GM19043 (cell line): Measurements from ENCODE around the gene KIAA0513.
"Not testable (repeated sequence)": the region's sequence is repeated elsewhere in the genome, so short reads cannot be mapped to it uniquely, and the experiment has no call there.

ENCODE experiments used
- ATAC-seq: cut with Tn5 transposase; IDR thresholded peaks from one replicate; pipeline ENCODE4 v1.9.1; 2021; ENCODE audit warnings: low read depth; ENCODE audit not compliant: unreplicated experiment

The KIAA0513 gene

DNA sequence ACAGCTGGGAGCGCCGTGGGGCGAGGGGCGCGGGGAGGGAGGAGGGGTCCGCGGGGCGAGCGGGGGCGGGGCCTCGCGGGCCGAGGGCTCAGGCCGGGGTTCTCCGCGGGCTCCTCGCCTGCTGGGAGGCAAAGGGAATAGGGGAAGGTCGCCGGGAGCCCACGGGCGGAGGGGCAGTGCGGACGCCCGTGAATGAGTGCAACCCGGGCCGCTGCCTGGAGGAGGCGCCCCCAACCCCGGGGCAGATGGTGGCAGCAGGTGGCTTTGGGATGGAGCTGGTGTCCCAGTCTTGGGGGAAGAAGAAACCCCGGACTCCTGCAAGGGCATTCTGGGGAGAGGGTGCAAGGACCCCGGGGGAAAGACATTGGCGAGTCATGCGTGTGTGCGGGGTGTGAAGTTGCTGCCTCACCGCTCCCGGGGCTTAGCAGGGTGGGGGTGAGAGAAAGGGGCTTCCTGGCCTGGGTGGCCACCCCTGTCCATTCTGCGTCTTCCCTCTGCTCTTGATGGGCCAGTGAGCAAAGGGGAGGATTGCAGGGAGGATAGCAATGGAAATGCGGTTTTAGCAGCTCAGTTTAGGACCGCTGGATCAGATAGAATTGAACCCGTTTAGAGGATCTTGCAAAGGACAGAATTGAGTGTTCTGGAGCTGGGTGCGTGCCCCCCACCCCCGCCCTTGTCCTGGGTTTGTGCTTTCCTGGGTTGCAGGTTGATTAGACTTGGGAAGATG is 526 bp downstream of the KIAA0513 start:
- no peak for ATAC-seq

GRCh38 chr16:85028685-85029407 is 1.3 kb downstream of the KIAA0513 start:
- ATAC-seq = peak; percentile 45

GRCh38 chr16:85029408-85029784 is 1.8 kb downstream of the KIAA0513 start:
- no peak for ATAC-seq

- ATAC-seq = no peak
These were observed 2.4 kb downstream of the KIAA0513 start for GRCh38 chr16:85029981-85030401.

DNA sequence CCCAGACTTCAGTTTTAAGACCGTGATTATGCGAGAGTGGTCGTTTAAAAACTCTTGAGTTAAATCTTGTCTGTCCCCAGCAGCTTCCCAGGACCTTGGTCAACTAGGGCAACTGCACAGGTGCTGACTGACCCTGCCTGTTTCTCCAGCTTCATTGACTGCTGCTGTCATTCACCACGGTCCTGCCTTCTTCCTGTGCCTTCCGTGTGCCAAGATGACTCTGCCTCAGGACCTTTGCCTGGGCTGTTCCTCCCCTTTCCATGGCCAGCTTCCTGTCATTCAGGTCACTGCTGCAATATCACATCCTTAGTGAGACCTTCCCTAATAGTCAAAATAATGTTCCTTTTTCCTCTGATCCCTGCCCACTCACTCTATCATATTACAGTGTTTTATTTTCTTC is 3.9 kb downstream of the KIAA0513 start:
- ATAC-seq = no peak

GRCh38 chr16:85032187-85032586 is 4.6 kb downstream of the KIAA0513 start:
- not testable (repeated sequence) for ATAC-seq

GRCh38 chr16:85033171-85033570 is 5.6 kb downstream of the KIAA0513 start:
- ATAC-seq = no peak

- no peak for ATAC-seq
These were observed 7.2 kb downstream of the KIAA0513 start for GRCh38 chr16:85034591-85035433.

- ATAC-seq = no peak
These were observed 8.8 kb downstream of the KIAA0513 start for GRCh38 chr16:85036236-85037049.

- no peak for ATAC-seq
These were observed 9.4 kb downstream of the KIAA0513 start for GRCh38 chr16:85037050-85037410.

DNA sequence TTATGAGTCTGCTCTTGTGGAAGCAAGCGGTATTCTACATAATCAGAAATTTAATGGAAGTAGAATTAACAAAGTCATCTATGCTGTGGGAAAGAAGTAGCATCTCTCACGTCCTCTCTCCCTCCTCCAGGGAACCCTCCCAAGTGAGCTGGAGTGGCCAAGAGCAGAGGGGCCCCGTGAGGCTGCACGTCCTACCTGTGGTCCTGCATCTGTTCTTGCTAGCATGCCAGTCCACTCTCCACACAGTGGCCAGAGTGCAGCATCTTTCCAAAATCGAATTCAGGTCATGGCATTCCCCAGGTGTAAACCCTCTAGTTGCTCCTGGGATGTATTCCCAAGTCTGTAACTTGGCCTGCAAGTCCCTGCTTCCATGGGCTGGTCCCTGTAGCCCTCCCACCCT is 10.1 kb downstream of the KIAA0513 start:
- ATAC-seq = no peak

DNA sequence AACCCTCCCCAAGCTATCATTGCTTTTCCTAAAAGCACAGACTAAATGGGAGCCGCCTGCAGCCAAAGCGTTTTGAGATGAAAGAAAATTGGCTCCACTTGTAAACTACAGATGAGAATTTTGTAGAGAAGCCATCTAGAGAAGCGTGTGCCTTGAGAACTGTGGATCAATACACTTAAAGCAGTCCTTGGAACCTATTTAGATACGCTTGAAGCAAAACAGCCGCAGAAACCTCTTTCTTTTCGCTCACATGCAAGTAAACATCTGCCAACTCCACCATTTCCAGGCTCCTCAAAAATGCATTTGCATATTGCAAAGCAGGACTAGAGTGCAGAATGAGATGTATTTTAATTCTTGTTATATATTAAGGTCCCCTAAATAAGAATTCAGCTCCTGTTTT is 13.1 kb downstream of the KIAA0513 start:
- no peak for ATAC-seq

GRCh38 chr16:85041219-85042166 is 13.9 kb downstream of the KIAA0513 start:
- no peak for ATAC-seq

DNA sequence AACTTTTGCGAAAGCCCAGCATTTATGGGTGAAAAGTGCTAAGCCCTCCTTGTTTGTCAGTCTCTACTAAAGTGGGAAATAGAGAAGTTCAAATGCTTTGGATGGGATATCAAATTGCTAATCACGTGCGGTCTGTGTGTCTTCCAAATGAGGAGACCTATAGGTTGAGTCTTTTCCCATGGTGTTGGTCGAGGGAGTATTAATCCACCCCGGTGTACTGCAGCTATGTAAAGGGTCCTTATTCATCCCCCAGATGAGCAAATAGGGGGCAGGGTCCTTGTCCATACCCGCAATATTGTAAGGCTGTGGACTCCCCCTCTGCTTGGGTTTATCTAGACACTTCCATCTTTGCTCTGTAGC is 14.6 kb downstream of the KIAA0513 start:
- no peak for ATAC-seq

- no peak for ATAC-seq
These were observed 15.0 kb downstream of the KIAA0513 start for GRCh38 chr16:85042606-85043005.

DNA sequence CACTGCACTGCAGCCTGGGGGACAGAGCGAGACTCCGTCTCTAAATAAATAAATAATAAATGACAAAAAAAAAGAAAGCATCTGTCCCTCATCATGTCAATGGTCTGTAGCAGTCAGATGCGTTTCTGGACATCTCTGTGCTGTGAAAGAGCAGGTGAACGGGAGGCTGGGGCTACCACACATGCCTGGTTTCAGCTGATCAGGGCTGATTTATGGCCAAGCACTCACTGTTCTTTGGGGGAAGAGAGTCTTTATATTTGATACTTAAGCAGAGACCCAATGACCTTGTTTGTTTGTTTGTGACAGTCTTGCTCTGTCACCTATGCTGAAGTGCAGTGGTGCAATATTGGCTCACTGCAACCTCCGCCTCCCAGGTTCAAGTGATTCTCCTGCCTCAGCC is 17.5 kb downstream of the KIAA0513 start:
- ATAC-seq = no peak

- no peak for ATAC-seq
These were observed 18.3 kb downstream of the KIAA0513 start for GRCh38 chr16:85045641-85046471.

DNA sequence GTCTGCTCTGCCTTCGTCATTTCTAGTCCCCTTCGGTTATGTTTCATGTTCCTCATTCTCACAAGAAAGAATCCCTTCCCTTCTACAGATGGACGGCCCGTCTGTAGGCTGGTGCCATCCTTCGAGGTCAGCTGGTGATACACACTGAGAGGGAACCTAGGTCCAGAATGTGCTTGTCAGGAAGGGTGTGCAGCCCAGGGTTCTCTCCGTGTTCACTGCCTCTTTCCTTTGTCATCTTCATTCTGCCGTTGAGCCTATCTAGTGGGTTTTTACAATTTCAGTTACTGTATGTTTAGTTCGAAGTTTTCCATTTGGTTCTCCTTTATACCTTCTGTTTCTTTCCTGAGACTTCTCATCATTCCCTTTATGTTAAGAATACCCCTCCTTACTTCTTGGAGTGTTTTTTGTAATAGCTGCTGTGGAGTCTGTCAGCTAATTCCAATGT is 18.9 kb downstream of the KIAA0513 start:
- ATAC-seq = no peak
